Activated naive CD4-positive, alpha-beta T cell treated with anti-CD3 and anti-CD28 coated beads, Interleukin-2, amount 50 U/mL, for 16 hours (primary cell): Measurements from ENCODE around the gene GVQW3.

Source experiments
- DNase-seq: peaks from one replicate; pipeline ENCODE4 v3.0.0-alpha.2; 2020

GVQW3 gene

DNA sequence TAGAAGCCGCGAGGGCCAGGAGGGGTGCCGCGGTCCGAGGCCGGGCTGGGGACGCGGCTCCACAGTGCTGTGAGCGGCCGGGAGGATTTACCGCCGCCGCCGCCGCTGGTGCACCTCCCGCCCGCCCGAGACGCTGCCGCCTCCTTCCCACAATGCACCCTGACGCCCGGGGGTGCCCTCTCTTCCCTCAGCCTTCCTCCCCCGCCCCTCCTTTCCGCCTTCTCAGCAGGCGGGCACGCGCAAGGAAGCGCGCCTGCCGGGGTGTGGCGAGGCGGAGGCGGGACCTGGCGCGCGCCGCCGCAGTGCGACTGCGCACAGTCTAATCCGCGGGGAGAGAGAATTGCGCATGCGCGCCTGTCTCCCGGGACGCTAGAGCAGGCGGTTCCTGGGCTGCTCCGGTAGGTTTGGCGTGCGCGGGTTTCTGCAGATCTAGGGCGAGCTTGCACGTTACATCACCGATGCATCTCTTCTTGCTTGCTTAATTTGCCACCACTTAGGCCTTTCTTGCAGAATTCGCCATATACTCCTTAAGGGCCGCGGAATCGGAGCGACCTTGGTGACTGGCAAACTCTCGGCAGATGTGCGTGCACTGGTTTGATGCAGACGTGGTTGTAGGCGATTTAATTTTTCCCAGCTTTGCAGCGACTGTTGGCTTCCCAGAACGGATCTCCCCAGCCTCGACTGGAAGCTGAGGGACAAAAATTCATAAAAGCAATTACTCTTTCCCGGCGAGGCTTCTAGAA is at the start of gene GVQW3, which contains the start of gene THAP12:
GVQW3 (plus strand) TSS at position 347 of the 743 bp plus-strand sequence. CDS start 506 bp downstream, outside the sequence.
THAP12 (minus strand) TSS at position 156 of the 743 bp plus-strand sequence. CDS start 296 bp downstream, outside the sequence.
- peak; percentile 96 for DNase-seq

GRCh38 chr11:76334826-76335389 is 46.2 kb upstream of the GVQW3 start:
- DNase-seq: no peak

GRCh38 chr11:76335842-76336241 is 45.3 kb upstream of the GVQW3 start:
- DNase-seq: no peak

DNA sequence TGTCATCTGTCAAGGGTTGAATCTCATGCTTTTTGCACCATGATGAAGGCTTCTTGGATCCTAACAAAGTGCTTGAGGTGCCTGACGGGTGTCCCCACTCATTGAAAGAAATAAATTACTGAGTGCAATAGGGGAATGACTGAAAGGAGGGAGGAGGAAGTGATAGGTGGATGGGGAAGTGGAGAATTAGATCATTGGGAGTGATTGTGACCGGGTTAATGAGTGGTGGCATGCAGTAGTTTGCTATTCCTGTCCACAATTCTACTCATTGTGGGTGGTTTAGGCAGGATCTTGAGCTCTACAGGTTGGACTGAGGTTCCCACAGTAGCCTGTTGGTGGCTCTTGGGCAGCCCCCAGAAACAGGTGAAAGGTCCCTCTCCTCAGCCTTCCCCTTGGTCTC is 44.5 kb upstream of the GVQW3 start:
- DNase-seq: no peak

GRCh38 chr11:76337469-76337868 is 43.7 kb upstream of the GVQW3 start:
- DNase-seq: no peak

- DNase-seq: no peak
These were observed 43.2 kb upstream of the GVQW3 start for GRCh38 chr11:76337923-76338322.

GRCh38 chr11:76339221-76339620 is 41.9 kb upstream of the GVQW3 start:
- DNase-seq: no peak

GRCh38 chr11:76347466-76347865 is 33.7 kb upstream of the GVQW3 start:
- DNase-seq: no peak

DNA sequence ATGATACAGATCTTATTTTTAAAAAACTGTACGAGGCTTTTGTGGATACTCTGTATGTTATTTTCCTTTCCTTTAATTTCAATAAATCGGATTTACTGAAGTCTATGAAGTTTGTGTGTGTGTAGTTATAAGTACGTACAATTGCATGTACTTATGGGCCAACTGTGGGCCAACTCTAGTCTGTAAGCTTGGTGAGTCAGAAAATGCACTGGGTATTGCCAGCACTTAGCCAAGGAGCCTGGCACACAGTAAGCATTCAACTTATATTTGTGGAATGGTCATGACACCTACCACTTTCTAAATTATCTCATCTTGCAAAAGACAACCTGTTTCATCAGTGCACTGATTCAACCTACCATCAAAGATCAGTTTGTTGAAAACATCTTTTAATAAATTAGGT is 32.8 kb upstream of the GVQW3 start:
- no peak for DNase-seq

GRCh38 chr11:76355172-76355571 is 26.0 kb upstream of the GVQW3 start:
- no peak for DNase-seq

GRCh38 chr11:76361374-76361773 is 19.7 kb upstream of the GVQW3 start:
- no peak for DNase-seq

GRCh38 chr11:76361776-76362175 is 19.3 kb upstream of the GVQW3 start:
- DNase-seq: no peak

DNA sequence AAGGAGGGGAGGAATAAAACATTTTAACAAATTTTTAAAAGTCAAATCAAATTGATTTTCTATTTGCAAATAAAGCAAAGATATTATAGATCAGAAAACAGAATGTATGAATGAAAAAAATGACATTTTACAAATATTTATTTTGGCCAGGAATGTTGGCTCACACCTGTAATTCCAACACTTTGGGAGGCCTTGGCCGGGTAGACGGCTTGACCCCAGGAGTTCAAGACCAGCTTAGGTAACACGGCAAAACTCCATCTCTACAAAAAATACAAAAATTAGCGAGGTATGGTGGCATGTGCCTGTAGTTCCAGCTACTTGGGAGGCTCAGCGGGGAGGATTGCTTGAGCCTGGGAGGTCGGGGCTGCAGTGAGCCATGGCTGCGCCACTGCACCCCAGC is 18.4 kb upstream of the GVQW3 start:
- no peak for DNase-seq

DNA sequence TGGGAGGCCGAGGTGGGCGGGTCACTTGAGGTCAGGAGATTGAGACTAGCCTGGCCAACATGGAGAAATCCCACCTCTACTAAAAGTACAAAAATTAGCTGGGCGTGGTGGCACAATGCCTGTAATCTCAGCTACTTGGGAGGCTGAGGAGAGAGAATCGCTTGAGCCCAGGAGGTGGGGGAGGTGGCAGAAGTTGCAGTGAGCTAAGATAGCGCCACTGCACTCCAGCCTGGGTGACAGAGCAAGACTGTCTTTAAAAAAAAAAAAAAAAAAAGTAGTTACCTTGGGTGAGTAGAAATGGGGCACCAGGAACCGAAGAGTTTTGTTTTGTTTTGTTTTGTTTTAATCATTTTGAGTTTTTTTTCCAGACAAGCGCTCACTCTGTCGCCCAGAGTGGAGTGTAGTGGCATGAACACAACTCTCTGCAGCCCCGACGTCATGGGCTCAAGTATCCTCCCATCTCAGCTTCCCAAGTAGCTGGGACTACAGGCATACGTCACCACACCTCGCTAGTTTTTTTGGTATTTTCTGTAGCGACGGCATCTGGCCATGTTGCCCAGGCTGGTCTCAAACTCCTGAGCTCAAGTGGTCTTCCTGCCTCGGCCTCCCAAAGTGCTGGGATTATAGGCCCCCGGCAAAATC is 16.0 kb upstream of the GVQW3 start:
- DNase-seq: no peak

GRCh38 chr11:76368490-76368889 is 12.6 kb upstream of the GVQW3 start:
- DNase-seq: no peak

DNA sequence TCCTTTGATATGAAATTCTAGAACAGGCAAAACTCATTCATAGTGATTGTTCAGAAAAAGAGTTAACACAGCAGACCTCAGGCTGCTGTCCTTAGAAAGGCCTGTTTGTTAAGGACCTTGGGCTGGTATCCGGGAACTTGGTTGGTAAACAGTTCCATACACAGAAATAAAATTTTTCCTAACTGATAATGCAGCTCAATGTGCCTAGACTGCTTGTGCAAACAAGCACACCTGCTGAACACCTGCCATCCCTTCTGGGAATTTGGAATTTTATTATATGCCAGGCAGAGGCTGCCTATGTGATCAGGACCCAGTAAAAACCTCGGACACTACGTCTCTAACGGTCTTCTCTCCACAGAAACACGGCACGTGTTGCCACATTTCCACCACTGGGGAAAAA is 11.7 kb upstream of the GVQW3 start:
- no peak for DNase-seq

- peak; percentile 51 for DNase-seq
These were observed 10.0 kb upstream of the GVQW3 start for GRCh38 chr11:76371170-76371569.

GRCh38 chr11:76376746-76377558 is 4.2 kb upstream of the GVQW3 start:
- no peak for DNase-seq

- no peak for DNase-seq
These were observed 1.3 kb upstream of the GVQW3 start for GRCh38 chr11:76379807-76380158.

- peak; percentile 59 for DNase-seq
These were observed 755 bp upstream of the GVQW3 start for GRCh38 chr11:76380159-76380976.

DNA sequence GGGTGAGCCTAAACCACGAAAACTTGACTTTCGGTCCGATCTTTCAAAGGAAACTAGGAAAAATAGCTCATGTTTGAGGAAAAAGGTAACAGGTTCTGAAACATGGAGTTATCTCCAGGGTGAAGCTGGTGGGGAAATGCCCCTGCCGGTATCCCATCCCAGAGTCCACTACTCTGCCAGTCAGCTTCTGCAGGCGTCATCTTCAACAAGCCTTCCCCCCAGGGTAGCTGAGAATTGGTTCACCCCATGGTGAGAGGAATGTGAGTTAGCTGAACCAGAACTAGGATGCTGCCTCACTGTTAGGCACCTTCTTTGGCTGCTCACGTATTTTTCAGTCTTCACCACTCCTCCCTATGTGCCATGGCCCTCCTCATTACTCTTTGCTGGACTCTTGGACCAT is 1.1 kb downstream of the GVQW3 start:
- DNase-seq: no peak

- DNase-seq: no peak
These were observed 4.8 kb downstream of the GVQW3 start for GRCh38 chr11:76385903-76386302.
